GM10847 (cell line): ENCODE results near the gene ADAMTS15.

Experiments
- POLR2A ChIP-seq: IDR thresholded peaks from 2 replicates; pipeline ENCODE4 v1.6.1; 2011; ENCODE audit not compliant: insufficient read length; ENCODE audit errors: extremely low read depth

ADAMTS15 gene

GRCh38 chr11:130459521-130459920 is 11.1 kb downstream of the ADAMTS15 start:
- no peak for TF ChIP-seq POLR2A

GRCh38 chr11:130462101-130462885 is 13.8 kb downstream of the ADAMTS15 start:
- no peak for TF ChIP-seq POLR2A

- TF ChIP-seq POLR2A, result no peak
Observed at GRCh38 chr11:130462931-130463330, 14.5 kb downstream of the ADAMTS15 start.

GRCh38 chr11:130464291-130464812 is 15.9 kb downstream of the ADAMTS15 start:
- no peak for TF ChIP-seq POLR2A

GRCh38 chr11:130465263-130465662 is 16.8 kb downstream of the ADAMTS15 start:
- no peak for TF ChIP-seq POLR2A

GRCh38 chr11:130467116-130467900 is 18.9 kb downstream of the ADAMTS15 start:
- no peak for TF ChIP-seq POLR2A

- TF ChIP-seq POLR2A, result no peak
Observed at GRCh38 chr11:130469181-130469580, 20.7 kb downstream of the ADAMTS15 start.

- no peak for TF ChIP-seq POLR2A
Observed at GRCh38 chr11:130470832-130471706, 22.6 kb downstream of the ADAMTS15 start.

- no peak for TF ChIP-seq POLR2A
Observed at GRCh38 chr11:130471731-130472433, 23.4 kb downstream of the ADAMTS15 start.

- no peak for TF ChIP-seq POLR2A
Observed at GRCh38 chr11:130472434-130472961, 24.1 kb downstream of the ADAMTS15 start.

- TF ChIP-seq POLR2A, result no peak
Observed at GRCh38 chr11:130473056-130473794, 24.8 kb downstream of the ADAMTS15 start.

- no peak for TF ChIP-seq POLR2A
Observed at GRCh38 chr11:130473795-130474377, 25.4 kb downstream of the ADAMTS15 start.
